Keratinocyte (primary cell): ENCODE data around the gene ANKRD62. TPM values are rescaled to one million over a fixed set of nuclear protein-coding genes. Genes with fewer than 3 reads are reported as not detected.

Experiments used
- DNase-seq: peaks from one replicate; pipeline ENCODE4 v3.0.0-alpha.2; 2011; ENCODE audit warnings: low read depth, missing footprints, low spot score
- FAIRE-seq: peaks from 2 replicates; lab custom pipeline; 2011; peaks lifted over from hg19 to GRCh38; lab: Jason Lieb, UNC
- H2AFZ ChIP-seq: 2 replicates; pipeline ENCODE4 v1.6.0; 2012; ENCODE audit warnings: low read length, control low read depth, inconsistent platforms; ENCODE audit not compliant: control insufficient read depth
- H3K27ac ChIP-seq: 2 replicates; pipeline ENCODE4 v1.5.1; 2011; ENCODE audit warnings: low read length; ENCODE audit not compliant: control insufficient read depth, insufficient read depth
- H3K27me3 ChIP-seq: 3 replicates; pipeline ENCODE4 v1.6.0; 2011; ENCODE audit warnings: low read length; ENCODE audit not compliant: control insufficient read depth, insufficient read depth; ENCODE audit errors: extremely low read depth
- H3K36me3 ChIP-seq, 2 experiments: 2 replicates in 1 of 2; 3 replicates in 1 of 2; pipeline ENCODE4 v1.5.1; 2011; ENCODE audit warnings: low read length in 2 of 2, mild to moderate bottlenecking in 1 of 2; ENCODE audit not compliant: control insufficient read depth in 2 of 2, insufficient read depth in 2 of 2; ENCODE audit errors: extremely low read depth in 1 of 2
- H3K4me1 ChIP-seq: 3 replicates; pipeline ENCODE4 v1.5.1; 2011; ENCODE audit warnings: low read length; ENCODE audit not compliant: control insufficient read depth, insufficient read depth; ENCODE audit errors: extremely low read depth
- H3K4me2 ChIP-seq: 3 replicates; pipeline ENCODE4 v1.6.0; 2011; ENCODE audit warnings: low read depth, low read length; ENCODE audit not compliant: control insufficient read depth, insufficient read depth; ENCODE audit errors: extremely low read depth
- H3K4me3 ChIP-seq, 3 experiments: fragments of 200-600 bp in 1 of 3; sonication (generic) in 1 of 3; 2 replicates in 2 of 3; 3 replicates in 1 of 3; pipeline ENCODE4 v1.5.1; 2011 to 2016; ENCODE audit warnings: low read length in 3 of 3, mild to moderate bottlenecking in 3 of 3, control low read depth in 2 of 3, inconsistent platforms in 1 of 3, low read depth in 1 of 3, mixed read lengths in 1 of 3, mixed run types in 1 of 3, moderate library complexity in 1 of 3; ENCODE audit not compliant: control insufficient read depth in 2 of 3, insufficient read depth in 2 of 3; ENCODE audit errors: extremely low read depth in 1 of 3
- H3K79me2 ChIP-seq: 2 replicates; pipeline ENCODE4 v1.6.0; 2012; ENCODE audit warnings: low read length; ENCODE audit not compliant: control insufficient read depth, insufficient read depth
- H3K9ac ChIP-seq: 3 replicates; pipeline ENCODE4 v1.6.0; 2011; ENCODE audit warnings: low read length; ENCODE audit not compliant: control insufficient read depth, insufficient read depth; ENCODE audit errors: extremely low read depth
- H3K9me1 ChIP-seq: 3 replicates; pipeline ENCODE4 v1.6.0; 2011; ENCODE audit warnings: low read length; ENCODE audit not compliant: control insufficient read depth, insufficient read depth; ENCODE audit errors: extremely low read depth
- H3K9me3 ChIP-seq: 2 replicates; pipeline ENCODE4 v1.5.1; 2012; ENCODE audit warnings: low read depth, low read length; ENCODE audit not compliant: control insufficient read depth
- H4K20me1 ChIP-seq: 3 replicates; pipeline ENCODE4 v1.6.0; 2011; ENCODE audit warnings: low read length; ENCODE audit not compliant: control insufficient read depth, insufficient read depth; ENCODE audit errors: extremely low read depth
- EZH2 ChIP-seq: IDR thresholded peaks from one replicate; pipeline ENCODE4 v1.6.1; 2012; ENCODE audit warnings: inconsistent platforms, mild to moderate bottlenecking, low read length, moderate library complexity
- dilution Hi-C: fragments of 300-500 bp; cut with MboI; formaldehyde crosslinking; loops from one replicate; pipeline ENCODE4 v1.7.0; 2020; ENCODE audit warnings: low sequenced_read_pairs; ENCODE audit not compliant: extremely low pct_ligation_motif_present
- polyA plus RNA-seq, 5 experiments: library from polyadenylated mRNA; depleted of rRNA in 3 of 5; stranded (reverse) in 3 of 5; stranded (forward) in 1 of 5; unstranded in 1 of 5; fragments of >200 nt; gene quantifications; 1 replicate in 1 of 5; 2 replicates in 3 of 5; 3 replicates in 1 of 5; pipeline versions ENCODE4 v1.2.1 to v1.2.3, GENCODE V29; 2011 to 2012; ENCODE audit warnings: missing spikeins in 2 of 5, low read depth in 1 of 5, low replicate concordance in 1 of 5
- small RNA-seq, 3 experiments: library from RNA; depleted of rRNA; stranded (forward); fragments of <200 nt; gene quantifications; one replicate each; pipeline ENCODE3, GENCODE V24; 2012; ENCODE audit warnings: low read depth in 3 of 3, low replicate concordance in 1 of 3; ENCODE audit not compliant: insufficient read length in 3 of 3
- TF ChIP-seq, protein P1 (sequence below), 3 experiments: IDR thresholded peaks in 1 of 3; conservative IDR thresholded peaks in 1 of 3; optimal IDR thresholded peaks in 1 of 3; 2 replicates in 2 of 3; 3 replicates in 1 of 3; pipeline versions ENCODE3 to v1.5.1; 2011; ENCODE audit warnings: low read length in 3 of 3, mild to moderate bottlenecking in 3 of 3, moderate library complexity in 2 of 3, control low read depth in 1 of 3, inconsistent platforms in 1 of 3; ENCODE audit not compliant: insufficient read depth in 2 of 3; ENCODE audit errors: extremely low read depth in 1 of 3

The ANKRD62 gene
- polyA plus RNA-seq, 1 donor (not counting 4 experiments of a cell fraction or from before 2014, with no cell fraction given) = not detected

DNA sequence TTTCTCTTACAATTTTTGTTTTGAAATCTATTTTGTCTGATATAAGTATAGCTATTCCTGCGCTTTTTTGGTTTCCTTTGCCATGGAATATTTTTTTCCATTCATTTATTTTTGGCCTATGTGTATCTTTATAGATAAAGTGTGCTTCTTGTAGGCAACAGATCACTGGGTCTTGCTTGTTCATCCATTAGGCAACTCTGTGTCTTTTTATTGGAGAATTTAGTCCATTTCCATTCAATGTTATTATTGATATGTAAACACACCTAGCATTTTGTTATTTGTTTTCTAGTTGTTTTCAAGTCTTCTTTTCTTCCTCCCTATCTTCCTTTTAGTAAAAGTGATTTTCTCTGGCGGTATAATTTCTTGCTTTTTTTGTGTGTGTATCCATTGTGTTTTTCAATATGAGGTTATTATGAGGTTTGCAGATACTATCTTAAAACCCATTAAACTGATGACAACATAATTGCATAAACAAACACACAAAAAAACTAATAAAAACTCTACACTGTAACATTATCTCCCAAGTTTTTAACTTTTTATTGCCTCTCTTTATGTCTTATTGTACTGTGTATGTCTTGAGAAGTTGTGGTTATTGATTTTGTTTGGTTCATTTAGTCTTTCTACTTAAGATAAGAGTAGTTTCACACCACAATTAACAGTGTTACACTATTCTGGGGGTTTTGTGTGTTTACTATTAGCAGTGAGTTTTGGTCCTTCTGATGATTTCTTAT is 71.6 kb downstream of the ANKRD62 start:
- no peak overlapping the region for H3K9ac ChIP-seq
- H3K27ac ChIP-seq = no peak overlapping the region
- H3K27me3 ChIP-seq = no peaks in the 10 kb centered on the region
- H3K9me1 ChIP-seq = no peaks in the 10 kb centered on the region
- no peak for DNase-seq
- H3K36me3 ChIP-seq = no peaks in the 10 kb centered on the region
- TF ChIP-seq, protein P1, sequence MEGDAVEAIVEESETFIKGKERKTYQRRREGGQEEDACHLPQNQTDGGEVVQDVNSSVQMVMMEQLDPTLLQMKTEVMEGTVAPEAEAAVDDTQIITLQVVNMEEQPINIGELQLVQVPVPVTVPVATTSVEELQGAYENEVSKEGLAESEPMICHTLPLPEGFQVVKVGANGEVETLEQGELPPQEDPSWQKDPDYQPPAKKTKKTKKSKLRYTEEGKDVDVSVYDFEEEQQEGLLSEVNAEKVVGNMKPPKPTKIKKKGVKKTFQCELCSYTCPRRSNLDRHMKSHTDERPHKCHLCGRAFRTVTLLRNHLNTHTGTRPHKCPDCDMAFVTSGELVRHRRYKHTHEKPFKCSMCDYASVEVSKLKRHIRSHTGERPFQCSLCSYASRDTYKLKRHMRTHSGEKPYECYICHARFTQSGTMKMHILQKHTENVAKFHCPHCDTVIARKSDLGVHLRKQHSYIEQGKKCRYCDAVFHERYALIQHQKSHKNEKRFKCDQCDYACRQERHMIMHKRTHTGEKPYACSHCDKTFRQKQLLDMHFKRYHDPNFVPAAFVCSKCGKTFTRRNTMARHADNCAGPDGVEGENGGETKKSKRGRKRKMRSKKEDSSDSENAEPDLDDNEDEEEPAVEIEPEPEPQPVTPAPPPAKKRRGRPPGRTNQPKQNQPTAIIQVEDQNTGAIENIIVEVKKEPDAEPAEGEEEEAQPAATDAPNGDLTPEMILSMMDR (optimal IDR thresholded peaks at IDR 0.05 in 1 of 3, IDR thresholded peaks at IDR 0.05 in 1 of 3, conservative IDR thresholded peaks at IDR 0.05 in 1 of 3; ENCODE audit: extremely low read depth in 1 of 3, insufficient read depth in 2 of 3, low read length in 3 of 3) = no peak
- no peak for TF ChIP-seq EZH2
- no peaks in the 10 kb centered on the region for H4K20me1 ChIP-seq
- no peaks in the 10 kb centered on the region for H3K79me2 ChIP-seq
- H3K4me3 ChIP-seq = no peak overlapping the region
- H3K4me2 ChIP-seq = no peak overlapping the region
- FAIRE-seq = no peak
- dilution Hi-C loops = no loop called here
- H3K9me3 ChIP-seq = no peaks in the 10 kb centered on the region
- H2AFZ ChIP-seq = no peak overlapping the region
- H3K4me1 ChIP-seq = no peaks in the 10 kb centered on the region

Small RNA genes within 50 kb of the gene (small RNA-seq; reads per million reads assigned to genes)
- 0 reads per million in 3 experiments for gene RNU6-324P

Other genes starting within 250 kb of the ANKRD62 start
- 30.7 to 54.7 TPM (median 51.4 TPM) in 3 replicates for gene CHMP1B, start 242.4 kb upstream of the ANKRD62 start, polyA plus RNA-seq
- gene MPPE1, start 185.5 kb upstream of the ANKRD62 start, polyA plus RNA-seq = 14.4 to 25.0 TPM (median 21.0 TPM) in 3 replicates
- gene IMPA2, start 112.3 kb upstream of the ANKRD62 start, polyA plus RNA-seq = 9.9 to 18.7 TPM (median 17.6 TPM) in 3 replicates
- gene CIDEA, start 160.5 kb downstream of the ANKRD62 start, polyA plus RNA-seq = 1.2 to 3.0 TPM (median 1.4 TPM) in 3 replicates
- 479 to 701 TPM (median 598 TPM) in 3 replicates for gene TUBB6, start 214.4 kb downstream of the ANKRD62 start, polyA plus RNA-seq